DMS53 (cell line): Measurements from ENCODE around the gene SYNGR2.
A peak's percentile ranks its signal among the peaks of the same experiment; 100 is the strongest.

Experiments used
- DNase-seq: peaks from one replicate; lab custom pipeline; 2025; lab: John Stamatoyannopoulos, UW

SYNGR2 gene

GRCh38 chr17:78202666-78203065 is 34.3 kb downstream of the SYNGR2 start:
- DNase-seq = no peak

GRCh38 chr17:78204387-78205123 is 36.2 kb downstream of the SYNGR2 start:
- peak; percentile 26 for DNase-seq

GRCh38 chr17:78205124-78205775 is 36.9 kb downstream of the SYNGR2 start:
- no peak for DNase-seq

GRCh38 chr17:78206298-78206697 is 37.9 kb downstream of the SYNGR2 start:
- no peak for DNase-seq

GRCh38 chr17:78208486-78208885 is 40.1 kb downstream of the SYNGR2 start:
- no peak for DNase-seq

- DNase-seq = peak; percentile 27
Observed at GRCh38 chr17:78210111-78210510, 41.7 kb downstream of the SYNGR2 start.

- peak; percentile 46 for DNase-seq
Observed at GRCh38 chr17:78211032-78211431, 42.7 kb downstream of the SYNGR2 start.

- peak; percentile 97 for DNase-seq
Observed at GRCh38 chr17:78214016-78214705, 45.8 kb downstream of the SYNGR2 start, which contains the start of gene BIRC5. Gene BIRC5, plus strand, starts transcription at chr17:78214253. Its CDS starts 64 bp downstream, at chr17:78214317.

- DNase-seq = no peak
Observed at GRCh38 chr17:78214706-78215061, 46.3 kb downstream of the SYNGR2 start.

- DNase-seq = no peak
Observed at GRCh38 chr17:78219396-78220150, 51.2 kb downstream of the SYNGR2 start.
